ENCODE results near the gene RNF152.

Gene RNF152

GRCh38 chr18:61894751-61895524 lies 2.1 kb upstream of the RNF152 start:
- no peak for DNase-seq (ENCODE audit: low read depth)

GRCh38 chr18:61893971-61894750 lies 1.4 kb upstream of the RNF152 start:
- DNase-seq (ENCODE audit: low read depth), result peak; percentile 57

- DNase-seq (ENCODE audit: low read depth), result no peak
Measured at GRCh38 chr18:61893309-61893970, 633 bp upstream of the RNF152 start.

- no peak for DNase-seq (ENCODE audit: low read depth)
Measured at GRCh38 chr18:61891894-61892293, 913 bp downstream of the RNF152 start.

GRCh38 chr18:61891271-61891670 lies 1.5 kb downstream of the RNF152 start:
- no peak for DNase-seq (ENCODE audit: low read depth)

GRCh38 chr18:61890344-61890743 lies 2.5 kb downstream of the RNF152 start:
- no peak for DNase-seq (ENCODE audit: low read depth)

GRCh38 chr18:61889541-61889940 lies 3.3 kb downstream of the RNF152 start:
- no peak for DNase-seq (ENCODE audit: low read depth)

- no peak for DNase-seq (ENCODE audit: low read depth)
Measured at GRCh38 chr18:61888622-61889021, 4.2 kb downstream of the RNF152 start.

- DNase-seq (ENCODE audit: low read depth), result no peak
Measured at GRCh38 chr18:61887838-61888237, 5.0 kb downstream of the RNF152 start.

- no peak for DNase-seq (ENCODE audit: low read depth)
Measured at GRCh38 chr18:61883547-61883946, 9.3 kb downstream of the RNF152 start.

- DNase-seq (ENCODE audit: low read depth), result no peak
Measured at GRCh38 chr18:61882296-61883004, 10.4 kb downstream of the RNF152 start.

GRCh38 chr18:61876899-61877298 lies 15.9 kb downstream of the RNF152 start:
- DNase-seq (ENCODE audit: low read depth), result no peak

- no peak for DNase-seq (ENCODE audit: low read depth)
Measured at GRCh38 chr18:61870151-61870550, 22.7 kb downstream of the RNF152 start.

GRCh38 chr18:61869636-61870035 lies 23.2 kb downstream of the RNF152 start:
- no peak for DNase-seq (ENCODE audit: low read depth)

GRCh38 chr18:61865466-61866175 lies 27.2 kb downstream of the RNF152 start:
- DNase-seq (ENCODE audit: low read depth), result no peak

GRCh38 chr18:61861372-61861771 lies 31.4 kb downstream of the RNF152 start:
- DNase-seq (ENCODE audit: low read depth), result no peak

GRCh38 chr18:61860302-61860701 lies 32.5 kb downstream of the RNF152 start:
- DNase-seq (ENCODE audit: low read depth), result no peak

- DNase-seq (ENCODE audit: low read depth), result no peak
Measured at GRCh38 chr18:61859113-61859512, 33.7 kb downstream of the RNF152 start.

- DNase-seq (ENCODE audit: low read depth), result no peak
Measured at GRCh38 chr18:61856678-61857077, 36.1 kb downstream of the RNF152 start.

GRCh38 chr18:61855449-61856378 lies 37.1 kb downstream of the RNF152 start:
- DNase-seq (ENCODE audit: low read depth), result no peak
